GM12874 (cell line): Measurements from ENCODE around the gene FRMD5.

Experiments
- CTCF ChIP-seq: IDR thresholded peaks from 2 replicates; pipeline ENCODE4 v1.5.1; 2011; ENCODE audit warnings: low read depth, mild to moderate bottlenecking, control low read depth, low read length, moderate library complexity; ENCODE audit not compliant: insufficient read depth

FRMD5 gene

GRCh38 chr15:44215594-44215993, 20.5 kb upstream of the FRMD5 start:
- TF ChIP-seq CTCF = no peak

DNA sequence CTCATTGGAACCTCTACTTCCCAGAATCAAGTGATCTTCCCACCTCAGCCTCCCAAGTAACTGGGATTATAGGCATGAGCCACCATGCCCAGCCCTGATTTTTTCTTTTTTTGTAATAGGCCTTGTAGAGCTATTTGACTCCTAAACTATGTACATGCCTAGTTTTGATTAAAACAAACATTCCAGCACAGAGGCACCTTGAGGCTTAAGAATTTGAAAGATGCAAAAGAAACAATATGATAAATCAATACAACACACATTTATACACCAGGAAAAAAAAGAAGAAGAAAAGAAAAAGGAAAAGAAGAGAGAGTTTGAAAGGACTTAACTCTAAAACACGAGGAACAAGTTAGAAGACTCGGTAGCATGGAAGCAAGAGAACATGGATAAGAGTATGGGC, 13.9 kb upstream of the FRMD5 start:
- TF ChIP-seq CTCF = no peak

- TF ChIP-seq CTCF = no peak
Observed at GRCh38 chr15:44207643-44208042, 12.6 kb upstream of the FRMD5 start.

GRCh38 chr15:44199393-44199792, 4.3 kb upstream of the FRMD5 start:
- no peak for TF ChIP-seq CTCF

GRCh38 chr15:44194323-44195150, 534 bp downstream of the FRMD5 start:
- TF ChIP-seq CTCF = no peak

- TF ChIP-seq CTCF = no peak
Observed at GRCh38 chr15:44193651-44194322, 1.3 kb downstream of the FRMD5 start.

- no peak for TF ChIP-seq CTCF
Observed at GRCh38 chr15:44188795-44189194, 6.3 kb downstream of the FRMD5 start.
